ENCODE measurements around the gene TAF6L. TPM values are rescaled to one million over a fixed set of nuclear protein-coding genes. Genes with fewer than 3 reads are reported as not detected.

The TAF6L gene
- total and polyA plus RNA-seq, 2 of the 8 experiments (the other 6 are each of a cell fraction or from before 2014, with no cell fraction given) = 24.8 to 31.9 TPM

DNA sequence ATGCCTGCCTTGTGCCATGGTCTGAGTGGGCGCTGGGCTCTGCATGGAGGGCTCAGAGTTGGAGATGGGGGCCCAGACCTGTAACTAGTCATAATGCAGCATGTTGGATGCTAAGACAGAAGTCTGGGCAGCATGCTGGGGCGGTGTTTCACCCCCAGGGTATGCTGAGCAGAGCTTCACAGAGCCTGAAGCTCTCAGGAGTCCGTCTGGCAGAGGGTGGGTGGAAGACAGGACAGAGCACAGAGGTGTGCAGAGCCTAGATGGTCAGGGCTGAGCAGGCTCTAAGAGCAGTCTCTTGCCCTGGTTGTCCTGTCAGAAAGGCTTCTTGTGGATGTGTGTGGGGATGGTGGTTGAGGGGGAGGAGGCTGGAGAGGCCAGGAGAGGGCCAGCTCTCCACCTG, 7.2 kb downstream of the TAF6L start:
- Histone ChIP-seq H4K8ac (ENCODE audit: extremely low read depth, insufficient read depth, low read length) (no peak overlapping the region), H3K56ac (replicated peaks; ENCODE audit: insufficient read length, low read depth, low read length) (no peak overlapping the region), H4K91ac (replicated peaks; ENCODE audit: insufficient read length, low read length) (no peak overlapping the region), H3K9me3 (ENCODE audit: insufficient read depth in 2 of 2, low read depth in 1 of 2, low read length in 1 of 2) (no peaks in the 10 kb centered on the region), H3K18ac (ENCODE audit: extremely low read depth, low read length) (no peak overlapping the region), H3K14ac (ENCODE audit: insufficient read length) (no peak overlapping the region), H3K36me3 (ENCODE audit: control insufficient read depth in 2 of 4, insufficient read depth in 4 of 4, low read length in 3 of 4) (peaks cover 12 to 31% (median 24%) of the 10 kb centered on the region in 4 experiments), H2BK15ac (ENCODE audit: low read length) (no peak overlapping the region), H3K79me1 (ENCODE audit: low read depth, low read length) (peaks cover 6% of the 10 kb centered on the region; the same call in 1 of the 2 replicates), H4K5ac (ENCODE audit: insufficient read length, low read depth, low read length) (no peak overlapping the region), H2BK5ac (ENCODE audit: low read depth, low read length) (no peak overlapping the region), H3K4ac (replicated peaks; ENCODE audit: insufficient read length, low read depth, low read length) (no peak overlapping the region), H3K4me3 (ENCODE audit: extremely low read depth in 1 of 4, insufficient read depth in 2 of 4, low read depth in 3 of 4, low read length in 4 of 4) (no peak overlapping the region), H3K4me2 (ENCODE audit: insufficient read depth in 1 of 2, low read depth in 2 of 2, low read length in 2 of 2) (no peak overlapping the region), H2AFZ (ENCODE audit: low read length) (no peak overlapping the region), H3K79me2 (ENCODE audit: control insufficient read depth in 1 of 2, insufficient read depth in 2 of 2, low read length in 2 of 2) (peaks cover 0 to 4% of the 10 kb centered on the region in 2 experiments; a peak in 1 of 4 replicates), H2BK12ac (ENCODE audit: low read depth, low read length) (no peak overlapping the region), H3K27me3 (replicated peaks in 1 of 4; ENCODE audit: control insufficient read depth in 3 of 4, extremely low read depth in 1 of 4, insufficient read depth in 3 of 4, low read length in 3 of 4) (no peaks in the 10 kb centered on the region), H3K23me2 (ENCODE audit: low read depth, low read length) (no peaks in the 10 kb centered on the region), H2AK5ac (ENCODE audit: low read depth, low read length) (no peak overlapping the region), H3K23ac (ENCODE audit: insufficient read length) (no peak overlapping the region), H4K20me1 (replicated peaks in 1 of 2; ENCODE audit: control insufficient read depth in 1 of 2, insufficient read depth in 2 of 2, low read length in 2 of 2) (peaks cover 0 to 3% of the 10 kb centered on the region in 2 experiments), H3K9ac (replicated peaks in 1 of 4; ENCODE audit: extremely low read depth in 1 of 4, low read depth in 3 of 4, low read length in 3 of 4) (no peak overlapping the region), H2BK20ac (ENCODE audit: low read length) (no peak overlapping the region), H3K27ac (ENCODE audit: low read depth, low read length) (no peak overlapping the region), H2BK120ac (replicated peaks; ENCODE audit: low read depth, low read length) (no peak overlapping the region), H3K4me1 (replicated peaks in 1 of 4; ENCODE audit: control insufficient read depth in 3 of 4, insufficient read depth in 4 of 4, low read length in 3 of 4) (no peaks in the 10 kb centered on the region)
- FAIRE-seq = no peak
- DNase-seq (ENCODE audit: low read depth in 1 of 2, low spot score in 2 of 2) = no peak
- WGBS, 2 experiments (ENCODE audit: extremely low coverage in 1 of 2, insufficient coverage in 1 of 2, insufficient read length in 1 of 2, insufficient replicate concordance in 2 of 2, low coverage in 1 of 2, low lambda C conversion rate in 2 of 2, missing lambda C conversion rate in 1 of 2) = 89% methylated on average over 3 of the region's 3 CpGs; no CpG with 5 or more reads in 1 of the 2 experiments
- POLR2A ChIA-PET (ENCODE audit: partially characterized antibody) = interaction anchor here (1.1 to 1.5 kb wide), 3 partner anchors 9 to 77 kb away, joined by 3 to 4 read pairs (median 3); partner anchors contain the start of gene POLR2G
- TF ChIP-seq SAP30 (IDR thresholded peaks at IDR 0.05; ENCODE audit: insufficient read depth, insufficient replicate concordance, low read length) (no peak), CHD2 (IDR thresholded peaks at IDR 0.05; ENCODE audit: low read length) (no peak), SUZ12 (IDR thresholded peaks at IDR 0.05; ENCODE audit: low read length) (no peak), ZNF274 (IDR thresholded peaks at IDR 0.05; ENCODE audit: borderline replicate concordance, extremely low read depth, low read length) (no peak)
- CTCF ChIA-PET (ENCODE audit: partially characterized antibody) = interaction anchor here (0.9 to 1.1 kb wide), 2 partner anchors 48 to 76 kb away, joined by 3 to 4 read pairs; no protein-coding TSS in a partner anchor

All from H1 (cell line).